ENCODE measurements around the gene NXPE1. TPM values are rescaled to one million over a fixed set of nuclear protein-coding genes. Genes with fewer than 3 reads are reported as not detected.

NXPE1 gene
- total RNA-seq, 4 donors from 2014 or later: not detected

- no peak for DNase-seq (ENCODE audit: low spot score in 2 of 2)
- WGBS: 53% methylated on average over 3 of the region's 3 CpGs
- Histone ChIP-seq H3K4me1 (no peaks in the 10 kb centered on the region), H3K4me3 (no peak overlapping the region), H3K36me3 (no peaks in the 10 kb centered on the region), H3K27me3 (no peaks in the 10 kb centered on the region), H3K27ac (no peak overlapping the region), H3K9me3 (peaks cover 3% of the 10 kb centered on the region)
- TF ChIP-seq POLR2A (IDR thresholded peaks at IDR 0.05) (no peak), POLR2AphosphoS5 (IDR thresholded peaks at IDR 0.05) (no peak), EP300 (IDR thresholded peaks at IDR 0.05) (no peak)
- TF ChIP-seq, protein P1, sequence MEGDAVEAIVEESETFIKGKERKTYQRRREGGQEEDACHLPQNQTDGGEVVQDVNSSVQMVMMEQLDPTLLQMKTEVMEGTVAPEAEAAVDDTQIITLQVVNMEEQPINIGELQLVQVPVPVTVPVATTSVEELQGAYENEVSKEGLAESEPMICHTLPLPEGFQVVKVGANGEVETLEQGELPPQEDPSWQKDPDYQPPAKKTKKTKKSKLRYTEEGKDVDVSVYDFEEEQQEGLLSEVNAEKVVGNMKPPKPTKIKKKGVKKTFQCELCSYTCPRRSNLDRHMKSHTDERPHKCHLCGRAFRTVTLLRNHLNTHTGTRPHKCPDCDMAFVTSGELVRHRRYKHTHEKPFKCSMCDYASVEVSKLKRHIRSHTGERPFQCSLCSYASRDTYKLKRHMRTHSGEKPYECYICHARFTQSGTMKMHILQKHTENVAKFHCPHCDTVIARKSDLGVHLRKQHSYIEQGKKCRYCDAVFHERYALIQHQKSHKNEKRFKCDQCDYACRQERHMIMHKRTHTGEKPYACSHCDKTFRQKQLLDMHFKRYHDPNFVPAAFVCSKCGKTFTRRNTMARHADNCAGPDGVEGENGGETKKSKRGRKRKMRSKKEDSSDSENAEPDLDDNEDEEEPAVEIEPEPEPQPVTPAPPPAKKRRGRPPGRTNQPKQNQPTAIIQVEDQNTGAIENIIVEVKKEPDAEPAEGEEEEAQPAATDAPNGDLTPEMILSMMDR (IDR thresholded peaks at IDR 0.05): no peak
Measured at GRCh38 chr11:114562166-114562916, 2.7 kb upstream of the NXPE1 start.

GRCh38 chr11:114556135-114556534 lies 3.5 kb downstream of the NXPE1 start:
- no peaks in the 10 kb centered on the region for H3K9me3 ChIP-seq
- H3K27me3 ChIP-seq: no peaks in the 10 kb centered on the region

GRCh38 chr11:114553642-114554041 lies 6.0 kb downstream of the NXPE1 start:
- H3K27me3 ChIP-seq: no peaks in the 10 kb centered on the region
- 78% methylated on average over 2 of the region's 2 CpGs for WGBS
- no peaks in the 10 kb centered on the region for H3K9me3 ChIP-seq
- no peak for DNase-seq (ENCODE audit: low spot score in 2 of 2)
- no peaks in the 10 kb centered on the region for H3K36me3 ChIP-seq
- H3K4me3 ChIP-seq: no peak overlapping the region
- TF ChIP-seq EP300 (IDR thresholded peaks at IDR 0.05): no peak
- no peak for TF ChIP-seq POLR2A (IDR thresholded peaks at IDR 0.05)
- no peak for TF ChIP-seq POLR2AphosphoS5 (IDR thresholded peaks at IDR 0.05)
- TF ChIP-seq, protein P1 (IDR thresholded peaks at IDR 0.05): no peak
- H3K27ac ChIP-seq: no peak overlapping the region
- H3K4me1 ChIP-seq: no peaks in the 10 kb centered on the region

More at GRCh38 chr11:114556135-114556534, 3.5 kb downstream of the NXPE1 start:
- TF ChIP-seq EP300 (IDR thresholded peaks at IDR 0.05) (no peak), POLR2AphosphoS5 (IDR thresholded peaks at IDR 0.05) (no peak), POLR2A (IDR thresholded peaks at IDR 0.05) (no peak)
- TF ChIP-seq, protein P1 (IDR thresholded peaks at IDR 0.05): no peak
- H3K4me1 ChIP-seq: no peaks in the 10 kb centered on the region
- no peak for DNase-seq (ENCODE audit: low spot score in 2 of 2)
- WGBS: 72% methylated on average over 1 of the region's 1 CpG
- no peaks in the 10 kb centered on the region for H3K36me3 ChIP-seq
- H3K27ac ChIP-seq: no peak overlapping the region
- no peak overlapping the region for H3K4me3 ChIP-seq

GRCh38 chr11:114551060-114551459 lies 8.6 kb downstream of the NXPE1 start:
- Histone ChIP-seq H3K4me1 (no peaks in the 10 kb centered on the region), H3K27me3 (no peaks in the 10 kb centered on the region), H3K4me3 (no peak overlapping the region), H3K9me3 (no peaks in the 10 kb centered on the region), H3K27ac (no peak overlapping the region), H3K36me3 (no peaks in the 10 kb centered on the region)
- WGBS: 84% methylated on average over 4 of the region's 4 CpGs
- TF ChIP-seq EP300 (IDR thresholded peaks at IDR 0.05): no peak
- TF ChIP-seq, protein P1 (IDR thresholded peaks at IDR 0.05): no peak
- TF ChIP-seq POLR2AphosphoS5 (IDR thresholded peaks at IDR 0.05): no peak
- no peak for TF ChIP-seq POLR2A (IDR thresholded peaks at IDR 0.05)
- DNase-seq (ENCODE audit: low spot score in 2 of 2): no peak

- no peaks in the 10 kb centered on the region for H3K4me1 ChIP-seq
- H3K4me3 ChIP-seq: no peak overlapping the region
- no peaks in the 10 kb centered on the region for H3K36me3 ChIP-seq
- TF ChIP-seq, protein P1 (IDR thresholded peaks at IDR 0.05): no peak
- no peaks in the 10 kb centered on the region for H3K9me3 ChIP-seq
- H3K27me3 ChIP-seq: no peaks in the 10 kb centered on the region
- H3K27ac ChIP-seq: no peak overlapping the region
- DNase-seq (ENCODE audit: low spot score in 2 of 2): no peak
- 86% methylated on average over 2 of the region's 2 CpGs for WGBS
Measured at GRCh38 chr11:114525682-114526081, 34.0 kb downstream of the NXPE1 start.
